Uterus (tissue), 2 donors: ENCODE data around the gene XXYLT1.

Experiments
- POLR2A ChIP-seq, 2 donors: fragments of 450-650 bp; IDR thresholded peaks; one replicate each; pipeline ENCODE4 v1.6.1; 2016; ENCODE audit warnings: antibody characterized with exemption in 2 of 2, mild to moderate bottlenecking in 1 of 2, moderate library complexity in 1 of 2
- TF ChIP-seq, protein P1 (sequence below), 4 experiments: fragments of 200-600 bp in 2 of 4; fragments of 450-650 bp in 2 of 4; sonication (generic) in 2 of 4; IDR thresholded peaks; one replicate each; pipeline ENCODE4 v1.5.1; 2016 to 2019; ENCODE audit warnings: antibody characterized with exemption in 4 of 4, mild to moderate bottlenecking in 2 of 4, moderate library complexity in 1 of 4

DNA sequence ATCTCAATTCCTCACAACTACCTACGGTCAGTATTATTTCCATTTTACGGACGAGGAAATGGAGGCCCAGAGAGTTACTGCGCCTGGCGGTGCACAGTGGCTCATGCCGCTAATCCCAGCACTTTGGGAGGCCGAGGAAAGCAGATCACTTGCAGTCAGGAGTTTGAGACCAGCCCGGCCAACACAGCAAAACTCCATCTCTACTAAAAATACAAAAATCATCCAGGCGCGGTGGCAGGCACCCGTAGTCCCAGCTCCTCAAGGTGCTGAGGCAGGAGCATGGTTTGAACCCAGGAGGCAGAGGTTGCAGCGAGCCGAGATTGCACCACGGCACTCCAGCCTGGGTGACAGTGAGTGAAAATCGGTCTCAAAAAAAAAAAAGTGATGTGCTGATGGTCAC, 187.3 kb downstream of the XXYLT1 start:
- TF ChIP-seq, protein P1, sequence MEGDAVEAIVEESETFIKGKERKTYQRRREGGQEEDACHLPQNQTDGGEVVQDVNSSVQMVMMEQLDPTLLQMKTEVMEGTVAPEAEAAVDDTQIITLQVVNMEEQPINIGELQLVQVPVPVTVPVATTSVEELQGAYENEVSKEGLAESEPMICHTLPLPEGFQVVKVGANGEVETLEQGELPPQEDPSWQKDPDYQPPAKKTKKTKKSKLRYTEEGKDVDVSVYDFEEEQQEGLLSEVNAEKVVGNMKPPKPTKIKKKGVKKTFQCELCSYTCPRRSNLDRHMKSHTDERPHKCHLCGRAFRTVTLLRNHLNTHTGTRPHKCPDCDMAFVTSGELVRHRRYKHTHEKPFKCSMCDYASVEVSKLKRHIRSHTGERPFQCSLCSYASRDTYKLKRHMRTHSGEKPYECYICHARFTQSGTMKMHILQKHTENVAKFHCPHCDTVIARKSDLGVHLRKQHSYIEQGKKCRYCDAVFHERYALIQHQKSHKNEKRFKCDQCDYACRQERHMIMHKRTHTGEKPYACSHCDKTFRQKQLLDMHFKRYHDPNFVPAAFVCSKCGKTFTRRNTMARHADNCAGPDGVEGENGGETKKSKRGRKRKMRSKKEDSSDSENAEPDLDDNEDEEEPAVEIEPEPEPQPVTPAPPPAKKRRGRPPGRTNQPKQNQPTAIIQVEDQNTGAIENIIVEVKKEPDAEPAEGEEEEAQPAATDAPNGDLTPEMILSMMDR (IDR thresholded peaks at IDR 0.05) = no peak
- no peak for TF ChIP-seq POLR2A (IDR thresholded peaks at IDR 0.05)
